GM19452 (cell line): ENCODE results near the gene VSTM2L.
A peak's percentile ranks its signal among the peaks of the same experiment; 100 is the strongest.
"Not testable (repeated sequence)": the region's sequence is repeated elsewhere in the genome, so short reads cannot be mapped to it uniquely, and the experiment has no call there.

Experiments
- ATAC-seq: cut with Tn5 transposase; IDR thresholded peaks from one replicate; pipeline ENCODE4 v1.9.1; 2021; ENCODE audit not compliant: unreplicated experiment

The VSTM2L gene

GRCh38 chr20:37902504-37903313 lies at the start of gene VSTM2L:
Gene VSTM2L, plus strand, starts transcription at chr20:37903127. Its CDS starts 224 bp downstream, at chr20:37903351.
- no peak for ATAC-seq

DNA sequence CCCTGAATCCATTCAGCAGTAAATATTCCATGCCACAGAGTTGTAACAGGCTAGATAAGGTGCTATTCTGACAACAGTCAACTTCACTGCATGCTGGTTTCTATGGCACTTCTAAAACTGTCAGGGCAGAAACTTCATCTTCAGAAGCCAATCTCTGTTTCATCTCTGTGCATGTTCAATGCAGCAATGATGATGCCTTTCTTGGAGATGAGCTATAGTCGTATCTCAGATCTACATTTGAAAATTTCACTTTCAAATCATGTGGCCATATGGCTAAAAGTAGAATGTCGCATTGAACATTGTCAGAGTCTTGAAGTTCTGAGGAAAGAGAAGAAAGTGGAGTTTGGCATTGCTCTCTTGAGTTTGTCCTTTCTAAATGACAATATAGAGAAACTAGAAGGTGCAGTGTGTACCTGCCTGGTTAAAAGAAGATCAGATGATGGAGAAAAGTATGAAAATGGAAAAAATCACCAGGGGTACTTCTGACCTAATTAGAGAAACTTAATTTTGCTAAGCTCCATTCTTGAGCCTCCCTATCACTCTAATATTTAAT lies 49.0 kb upstream of the VSTM2L start:
- peak; percentile 65 for ATAC-seq

GRCh38 chr20:37856034-37856433 lies 46.9 kb upstream of the VSTM2L start:
- not testable (repeated sequence) for ATAC-seq

GRCh38 chr20:37856932-37857660 lies 45.8 kb upstream of the VSTM2L start:
- ATAC-seq: no peak

DNA sequence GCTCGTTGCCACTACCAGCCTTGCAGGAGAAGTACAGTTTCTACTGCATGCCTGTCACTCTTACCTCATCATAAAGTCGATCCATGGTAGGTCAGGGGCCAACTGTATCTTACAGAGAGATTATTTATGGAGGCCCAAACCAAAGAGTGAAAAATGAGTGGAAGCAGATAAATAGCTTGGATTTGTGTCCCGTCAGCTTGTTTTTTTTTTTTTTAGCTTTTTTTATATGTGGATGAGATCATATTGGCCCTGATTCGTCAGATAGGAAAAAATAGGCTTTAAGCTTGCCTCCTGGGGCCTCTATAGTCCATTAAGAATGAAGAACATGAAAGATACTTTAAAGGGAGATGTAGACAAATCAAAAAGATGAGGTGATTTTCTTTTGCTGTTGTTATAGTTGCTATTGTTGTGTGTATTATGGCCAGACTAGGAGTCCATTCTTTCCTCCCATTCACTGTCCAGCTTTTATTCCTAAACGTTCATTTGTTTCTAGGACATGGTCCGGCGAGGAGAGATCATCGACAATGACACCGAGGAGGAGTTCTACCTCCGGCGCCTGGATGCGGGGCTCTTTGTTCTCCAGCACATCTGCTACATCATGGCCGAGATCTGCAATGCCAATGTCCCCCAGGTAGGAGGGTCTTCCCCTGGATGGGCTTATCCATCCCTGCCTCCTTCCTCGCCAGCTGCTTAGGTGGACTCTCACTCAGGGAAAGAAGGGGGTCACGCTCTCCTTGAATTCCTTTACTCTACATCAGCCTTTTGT lies 43.3 kb upstream of the VSTM2L start:
- no peak for ATAC-seq

GRCh38 chr20:37863289-37863688 lies 39.6 kb upstream of the VSTM2L start:
- no peak for ATAC-seq

DNA sequence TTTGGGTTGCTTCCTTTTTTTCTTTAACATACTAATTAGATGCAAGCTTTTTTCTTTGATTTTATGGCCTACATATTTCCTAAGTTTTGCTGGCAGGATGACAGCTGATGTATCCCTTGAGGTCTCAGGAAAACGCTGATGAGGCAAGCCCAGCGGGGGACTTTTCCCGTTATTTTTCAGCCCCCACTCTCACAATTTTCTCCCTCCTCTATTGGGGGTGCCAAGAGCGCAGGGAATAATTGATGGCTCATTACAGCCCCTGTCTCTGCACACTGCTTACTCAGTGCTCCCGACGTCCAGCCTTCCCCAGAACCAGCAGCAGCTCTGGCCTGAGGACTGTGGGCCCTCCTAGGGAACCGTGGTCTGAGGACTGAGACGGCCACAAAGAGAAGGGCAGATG lies 38.6 kb upstream of the VSTM2L start:
- ATAC-seq: no peak

DNA sequence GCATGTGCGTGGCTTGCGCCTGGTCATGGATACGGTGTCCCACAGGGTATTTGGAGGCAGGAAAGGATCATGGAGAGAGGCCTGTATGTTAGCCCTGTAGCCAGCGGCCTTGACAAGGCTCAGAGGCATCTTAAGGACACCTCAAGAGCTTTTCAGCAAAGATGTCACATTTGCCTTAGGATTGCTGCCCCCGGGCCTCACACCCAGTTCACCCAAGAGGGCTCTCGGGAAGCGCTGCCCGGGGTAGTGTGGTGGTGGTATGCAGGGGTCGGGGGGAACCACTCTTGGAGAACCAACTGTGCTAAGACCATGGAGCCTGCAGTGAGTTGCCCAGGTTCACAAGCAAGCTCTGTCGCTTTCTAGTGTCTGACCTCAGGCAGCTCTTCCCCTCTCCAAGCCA lies 36.9 kb upstream of the VSTM2L start:
- ATAC-seq: no peak

- no peak for ATAC-seq
Measured at GRCh38 chr20:37867289-37868195, 35.4 kb upstream of the VSTM2L start.

- no peak for ATAC-seq
Measured at GRCh38 chr20:37868851-37869333, 34.0 kb upstream of the VSTM2L start.

GRCh38 chr20:37869334-37869861 lies 33.5 kb upstream of the VSTM2L start:
- no peak for ATAC-seq

DNA sequence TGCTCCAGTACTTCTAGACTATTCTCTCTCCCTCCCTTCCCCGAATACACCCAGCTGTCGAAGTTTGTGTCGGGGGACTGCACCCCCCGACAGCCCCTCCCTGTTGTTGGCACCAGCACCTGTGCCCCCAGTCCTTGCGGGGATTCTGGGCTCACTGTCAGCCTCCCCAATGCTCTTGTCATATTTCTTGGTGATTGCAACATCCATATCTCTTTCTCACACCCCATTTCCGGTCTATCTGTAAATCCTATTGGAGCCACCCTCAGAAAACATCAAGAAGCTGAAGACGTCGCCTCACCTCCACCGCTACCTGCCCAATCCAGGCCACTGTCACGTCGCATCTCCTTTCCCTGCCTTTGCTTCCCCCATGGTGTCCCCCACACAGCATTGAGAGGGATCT lies 32.6 kb upstream of the VSTM2L start:
- no peak for ATAC-seq

DNA sequence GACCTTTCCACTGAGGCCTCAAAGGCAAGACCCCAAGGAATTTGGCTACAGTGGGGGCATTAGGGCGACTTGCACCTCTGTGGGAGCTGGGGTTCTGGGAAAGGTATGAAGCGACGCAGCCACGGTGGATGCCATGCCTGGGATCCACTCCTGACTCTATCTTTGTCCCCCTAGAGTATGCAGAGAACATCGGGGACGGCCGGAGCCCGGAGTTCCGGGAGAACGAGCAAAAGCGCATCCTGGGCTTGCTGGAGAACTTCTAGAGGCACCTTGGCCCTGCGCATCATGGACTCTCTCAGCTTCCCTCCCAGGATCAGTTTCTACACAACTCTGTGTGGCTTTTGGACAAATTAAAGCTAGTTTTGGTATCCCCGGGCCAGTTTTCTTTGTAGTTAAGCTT lies 31.2 kb upstream of the VSTM2L start:
- ATAC-seq: no peak

- ATAC-seq: no peak
Measured at GRCh38 chr20:37872161-37872560, 30.8 kb upstream of the VSTM2L start.

DNA sequence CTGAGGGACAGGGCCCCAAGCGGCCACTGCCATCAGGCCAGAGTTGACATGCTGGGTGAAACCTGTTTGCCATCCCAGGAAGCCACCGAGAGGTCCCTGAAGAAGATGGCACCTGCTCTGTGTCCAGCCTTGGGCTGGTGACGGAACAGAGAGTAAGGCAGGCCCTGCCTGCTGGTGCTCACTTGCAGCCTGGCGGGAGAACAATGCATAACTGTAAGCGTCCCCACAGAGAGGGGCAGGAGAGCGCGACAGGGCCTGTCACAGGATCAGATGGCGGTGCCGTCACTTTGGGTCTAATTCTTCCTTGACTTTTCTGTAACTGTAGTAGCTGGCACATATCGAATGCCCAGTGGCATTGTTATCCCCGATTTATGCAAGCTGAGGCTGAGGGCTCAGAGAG lies 29.0 kb upstream of the VSTM2L start:
- no peak for ATAC-seq

GRCh38 chr20:37875460-37876175 lies 27.3 kb upstream of the VSTM2L start:
- no peak for ATAC-seq

DNA sequence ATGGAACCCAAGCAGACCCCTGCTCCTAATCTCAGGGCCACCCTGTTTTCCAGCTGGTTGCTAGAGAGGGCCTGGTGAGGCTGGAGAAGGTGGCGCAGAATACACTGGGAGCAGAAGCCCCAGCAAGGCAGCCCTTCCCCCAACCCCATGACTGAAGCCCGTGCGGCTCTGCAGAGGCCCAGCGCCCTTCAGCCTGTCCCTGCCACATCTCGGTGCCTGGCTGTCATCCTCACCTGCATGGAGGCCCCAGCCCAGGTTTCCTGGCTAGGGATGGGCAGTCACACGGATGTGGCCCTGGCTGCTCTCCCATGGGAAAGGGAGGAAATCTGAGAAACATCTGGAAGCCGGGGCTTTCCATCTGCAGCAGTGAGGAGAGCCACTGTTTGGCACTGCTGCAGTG lies 26.1 kb upstream of the VSTM2L start:
- no peak for ATAC-seq

DNA sequence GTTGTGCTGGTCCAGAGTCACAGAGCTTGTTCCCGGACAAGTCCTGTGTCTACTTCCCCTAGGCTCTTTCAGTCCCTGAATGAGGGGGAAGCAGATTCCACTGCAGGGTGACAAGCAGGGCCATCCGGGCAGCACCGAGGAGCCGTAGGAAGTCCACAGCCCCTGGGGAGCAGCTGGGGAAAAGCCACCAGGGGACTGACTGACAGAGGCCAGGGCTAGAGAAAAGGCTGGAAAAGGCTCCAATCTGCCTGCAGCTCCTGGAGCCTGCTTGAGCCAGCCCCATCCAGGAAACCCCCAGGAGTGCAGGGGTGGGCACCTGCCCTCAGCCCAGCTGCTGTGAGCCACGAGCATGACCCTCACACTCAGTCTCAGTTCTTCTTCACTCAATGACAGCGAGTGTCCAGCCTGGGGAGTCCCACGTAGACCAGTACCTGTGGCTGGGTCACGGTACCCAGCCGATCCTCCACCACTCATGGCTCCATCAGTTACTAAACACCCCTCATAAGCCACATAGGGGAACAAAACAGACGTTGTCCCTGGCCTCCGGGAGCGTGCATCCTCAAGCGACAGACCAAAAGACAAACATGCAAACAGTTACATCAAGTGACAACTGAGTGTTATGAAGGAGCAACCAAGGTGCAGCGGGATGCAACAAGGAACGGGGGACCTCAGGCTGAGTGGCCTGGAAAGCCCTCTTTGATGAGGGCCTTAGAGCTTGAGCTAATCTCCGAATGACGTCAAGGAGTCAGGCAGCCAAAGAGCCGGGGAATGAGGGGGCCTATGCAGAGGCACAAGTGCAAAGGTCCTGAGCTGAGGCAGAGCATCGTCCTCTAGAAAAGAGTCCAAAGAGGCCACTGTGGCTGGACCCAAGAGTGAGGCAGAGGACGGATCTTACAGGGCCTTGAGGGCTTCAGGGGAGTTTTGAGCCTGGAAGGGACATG lies 24.8 kb upstream of the VSTM2L start:
- ATAC-seq: no peak
